ENCODE data around the gene CEP85. TPM values are rescaled to one million over a fixed set of nuclear protein-coding genes. Genes with fewer than 3 reads are reported as not detected.

The CEP85 gene
- total and polyA plus RNA-seq, 9 of the 15 experiments (the other 6 are each of a cell fraction or from before 2014, with no cell fraction given) = 42.1 to 140 (median 92.6) TPM

DNA sequence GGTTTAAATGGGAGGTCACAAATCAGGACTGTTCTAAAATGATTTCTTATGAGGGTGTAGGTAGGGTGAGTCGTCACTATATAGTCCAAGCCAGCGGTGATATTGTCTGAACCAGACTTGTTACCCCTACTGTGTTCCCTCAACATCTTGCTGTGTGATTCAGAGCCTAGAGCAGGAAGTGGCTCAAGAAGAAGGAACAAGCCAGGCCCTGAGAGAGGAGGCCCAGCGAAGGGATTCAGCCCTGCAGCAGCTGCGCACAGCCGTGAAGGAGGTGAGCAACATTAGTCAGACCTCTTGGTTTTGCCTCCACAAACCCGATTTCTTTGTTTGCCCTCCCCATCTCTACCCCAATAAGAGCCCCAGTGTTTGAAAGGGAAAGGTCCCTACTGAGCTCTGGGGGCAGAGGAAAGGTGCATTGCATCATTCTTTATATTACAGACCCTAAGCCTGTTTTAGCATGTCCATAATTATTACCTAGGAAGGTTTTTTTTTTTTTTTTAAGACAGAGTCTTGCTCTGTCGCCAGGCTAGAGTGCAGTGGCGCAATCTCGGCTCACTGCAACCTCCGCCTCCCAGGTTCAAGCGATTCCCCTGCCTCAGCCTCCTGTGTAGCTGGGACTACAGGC, 40.9 kb downstream of the CEP85 start (continued):
- no peak for TF ChIP-seq RBM34 (IDR thresholded peaks at IDR 0.05; ENCODE audit: borderline replicate concordance, insufficient read depth, low read length)
- no peak for TF ChIP-seq MECOM (CRISPR knock-in tag; IDR thresholded peaks at IDR 0.05)
- TF ChIP-seq, protein P1, sequence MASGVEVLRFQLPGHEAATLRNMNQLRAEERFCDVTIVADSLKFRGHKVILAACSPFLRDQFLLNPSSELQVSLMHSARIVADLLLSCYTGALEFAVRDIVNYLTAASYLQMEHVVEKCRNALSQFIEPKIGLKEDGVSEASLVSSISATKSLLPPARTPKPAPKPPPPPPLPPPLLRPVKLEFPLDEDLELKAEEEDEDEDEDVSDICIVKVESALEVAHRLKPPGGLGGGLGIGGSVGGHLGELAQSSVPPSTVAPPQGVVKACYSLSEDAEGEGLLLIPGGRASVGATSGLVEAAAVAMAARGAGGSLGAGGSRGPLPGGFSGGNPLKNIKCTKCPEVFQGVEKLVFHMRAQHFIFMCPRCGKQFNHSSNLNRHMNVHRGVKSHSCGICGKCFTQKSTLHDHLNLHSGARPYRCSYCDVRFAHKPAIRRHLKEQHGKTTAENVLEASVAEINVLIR (CRISPR knock-in tag; IDR thresholded peaks at IDR 0.05) = no peak
- TF ChIP-seq MYBL2 (IDR thresholded peaks at IDR 0.05; ENCODE audit: low read depth) = no peak
- no peak for TF ChIP-seq MYBL2 (CRISPR knock-in tag; IDR thresholded peaks at IDR 0.05; ENCODE audit: borderline replicate concordance)
- TF ChIP-seq, protein P2, sequence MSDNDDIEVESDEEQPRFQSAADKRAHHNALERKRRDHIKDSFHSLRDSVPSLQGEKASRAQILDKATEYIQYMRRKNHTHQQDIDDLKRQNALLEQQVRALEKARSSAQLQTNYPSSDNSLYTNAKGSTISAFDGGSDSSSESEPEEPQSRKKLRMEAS (CRISPR knock-in tag; IDR thresholded peaks at IDR 0.05) = 0 out of 2 replicates have a peak, but pooled peaks have one; percentile 7
- TF ChIP-seq TAL1 (IDR thresholded peaks at IDR 0.05) = no peak
- no peak for TF ChIP-seq EGR1 (conservative IDR thresholded peaks at IDR 0.05)
- no peak for TF ChIP-seq ZFP36 (IDR thresholded peaks at IDR 0.05; ENCODE audit: low read depth, low read length, partially characterized antibody)
- TF ChIP-seq, protein P3, sequence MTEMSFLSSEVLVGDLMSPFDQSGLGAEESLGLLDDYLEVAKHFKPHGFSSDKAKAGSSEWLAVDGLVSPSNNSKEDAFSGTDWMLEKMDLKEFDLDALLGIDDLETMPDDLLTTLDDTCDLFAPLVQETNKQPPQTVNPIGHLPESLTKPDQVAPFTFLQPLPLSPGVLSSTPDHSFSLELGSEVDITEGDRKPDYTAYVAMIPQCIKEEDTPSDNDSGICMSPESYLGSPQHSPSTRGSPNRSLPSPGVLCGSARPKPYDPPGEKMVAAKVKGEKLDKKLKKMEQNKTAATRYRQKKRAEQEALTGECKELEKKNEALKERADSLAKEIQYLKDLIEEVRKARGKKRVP (CRISPR knock-in tag; IDR thresholded peaks at IDR 0.05) = no peak
- TF ChIP-seq JUND (IDR thresholded peaks at IDR 0.05; ENCODE audit: borderline replicate concordance, low read depth, low read length) = no peak
- TF ChIP-seq JUND (tag; IDR thresholded peaks at IDR 0.05; ENCODE audit: borderline replicate concordance, low read depth, low read length) = no peak
- TF ChIP-seq, protein P4, sequence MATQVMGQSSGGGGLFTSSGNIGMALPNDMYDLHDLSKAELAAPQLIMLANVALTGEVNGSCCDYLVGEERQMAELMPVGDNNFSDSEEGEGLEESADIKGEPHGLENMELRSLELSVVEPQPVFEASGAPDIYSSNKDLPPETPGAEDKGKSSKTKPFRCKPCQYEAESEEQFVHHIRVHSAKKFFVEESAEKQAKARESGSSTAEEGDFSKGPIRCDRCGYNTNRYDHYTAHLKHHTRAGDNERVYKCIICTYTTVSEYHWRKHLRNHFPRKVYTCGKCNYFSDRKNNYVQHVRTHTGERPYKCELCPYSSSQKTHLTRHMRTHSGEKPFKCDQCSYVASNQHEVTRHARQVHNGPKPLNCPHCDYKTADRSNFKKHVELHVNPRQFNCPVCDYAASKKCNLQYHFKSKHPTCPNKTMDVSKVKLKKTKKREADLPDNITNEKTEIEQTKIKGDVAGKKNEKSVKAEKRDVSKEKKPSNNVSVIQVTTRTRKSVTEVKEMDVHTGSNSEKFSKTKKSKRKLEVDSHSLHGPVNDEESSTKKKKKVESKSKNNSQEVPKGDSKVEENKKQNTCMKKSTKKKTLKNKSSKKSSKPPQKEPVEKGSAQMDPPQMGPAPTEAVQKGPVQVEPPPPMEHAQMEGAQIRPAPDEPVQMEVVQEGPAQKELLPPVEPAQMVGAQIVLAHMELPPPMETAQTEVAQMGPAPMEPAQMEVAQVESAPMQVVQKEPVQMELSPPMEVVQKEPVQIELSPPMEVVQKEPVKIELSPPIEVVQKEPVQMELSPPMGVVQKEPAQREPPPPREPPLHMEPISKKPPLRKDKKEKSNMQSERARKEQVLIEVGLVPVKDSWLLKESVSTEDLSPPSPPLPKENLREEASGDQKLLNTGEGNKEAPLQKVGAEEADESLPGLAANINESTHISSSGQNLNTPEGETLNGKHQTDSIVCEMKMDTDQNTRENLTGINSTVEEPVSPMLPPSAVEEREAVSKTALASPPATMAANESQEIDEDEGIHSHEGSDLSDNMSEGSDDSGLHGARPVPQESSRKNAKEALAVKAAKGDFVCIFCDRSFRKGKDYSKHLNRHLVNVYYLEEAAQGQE (IDR thresholded peaks at IDR 0.05; ENCODE audit: borderline replicate concordance) = no peak
- TF ChIP-seq, protein P4 (CRISPR knock-in tag; IDR thresholded peaks at IDR 0.05; ENCODE audit: low read depth) = no peak
- TF ChIP-seq SRSF3 (IDR thresholded peaks at IDR 0.05; ENCODE audit: insufficient read depth, low read length) = no peak

Data from K562 (cell line).